SK-N-SH (cell line): ENCODE measurements around the gene FAM81A.

ENCODE experiments used
- CTCF ChIP-seq: fragments of 200-600 bp; sonication (generic); IDR thresholded peaks from 2 replicates; pipeline ENCODE4 v1.6.1; 2017; ENCODE audit warnings: antibody characterized with exemption, mild to moderate bottlenecking, moderate library complexity
- EP300 ChIP-seq, 2 experiments: IDR thresholded peaks; 2 replicates each; pipeline versions ENCODE4 v1.4.0 to v1.6.1; 2012; ENCODE audit warnings: borderline replicate concordance in 1 of 2, low read depth in 1 of 2, low read length in 1 of 2
- EZH2phosphoT487 ChIP-seq: fragments of 200-600 bp; sonication (generic); IDR thresholded peaks from 2 replicates; pipeline ENCODE4 v1.6.1; 2017; ENCODE audit warnings: low read depth, mixed run types, mild to moderate bottlenecking, antibody characterized with exemption, moderate library complexity, borderline replicate concordance
- GABPA ChIP-seq: IDR thresholded peaks from 2 replicates; pipeline ENCODE4 v1.4.0; 2012; ENCODE audit warnings: low read depth, mild to moderate bottlenecking
- NRF1 ChIP-seq: IDR thresholded peaks from 2 replicates; pipeline ENCODE4 v1.6.1; 2012; ENCODE audit warnings: low read depth, mild to moderate bottlenecking, low read length
- POLR2AphosphoS5 ChIP-seq: IDR thresholded peaks from 2 replicates; pipeline ENCODE4 v1.6.1; 2012; ENCODE audit warnings: low read depth, low read length
- RFX5 ChIP-seq: IDR thresholded peaks from 2 replicates; pipeline ENCODE4 v1.6.1; 2012; ENCODE audit warnings: mild to moderate bottlenecking, improper control_type of control experiment, low read length
- RXRA ChIP-seq: IDR thresholded peaks from 2 replicates; pipeline ENCODE4 v1.4.0; 2012; ENCODE audit warnings: low read depth, mild to moderate bottlenecking, borderline replicate concordance
- TAF1 ChIP-seq: IDR thresholded peaks from 2 replicates; pipeline ENCODE4 v1.6.1; 2012; ENCODE audit warnings: low read depth, mild to moderate bottlenecking, low read length, moderate library complexity, borderline replicate concordance
- ZBTB33 ChIP-seq: IDR thresholded peaks from 2 replicates; pipeline ENCODE4 v1.4.0; 2012; ENCODE audit warnings: low read depth, borderline replicate concordance

GRCh38 chr15:59553879-59554735, 116.1 kb downstream of the FAM81A start:
- TF ChIP-seq TAF1 (no peak), RFX5 (no peak), POLR2AphosphoS5 (no peak), NRF1 (no peak), CTCF (no peak), GABPA (no peak), EP300 (IDR thresholded peaks at IDR 0.05; ENCODE audit: borderline replicate concordance in 1 of 2, low read depth in 1 of 2, low read length in 1 of 2) (no peak), ZBTB33 (no peak), RXRA (no peak), EZH2phosphoT487 (no peak)
